GM04503 (cell line): ENCODE measurements around the gene SORD.

Experiments used
- DNase-seq: peaks from one replicate; pipeline ENCODE4 v3.0.0-alpha.2; 2012; ENCODE audit warnings: low read depth

Gene SORD

DNA sequence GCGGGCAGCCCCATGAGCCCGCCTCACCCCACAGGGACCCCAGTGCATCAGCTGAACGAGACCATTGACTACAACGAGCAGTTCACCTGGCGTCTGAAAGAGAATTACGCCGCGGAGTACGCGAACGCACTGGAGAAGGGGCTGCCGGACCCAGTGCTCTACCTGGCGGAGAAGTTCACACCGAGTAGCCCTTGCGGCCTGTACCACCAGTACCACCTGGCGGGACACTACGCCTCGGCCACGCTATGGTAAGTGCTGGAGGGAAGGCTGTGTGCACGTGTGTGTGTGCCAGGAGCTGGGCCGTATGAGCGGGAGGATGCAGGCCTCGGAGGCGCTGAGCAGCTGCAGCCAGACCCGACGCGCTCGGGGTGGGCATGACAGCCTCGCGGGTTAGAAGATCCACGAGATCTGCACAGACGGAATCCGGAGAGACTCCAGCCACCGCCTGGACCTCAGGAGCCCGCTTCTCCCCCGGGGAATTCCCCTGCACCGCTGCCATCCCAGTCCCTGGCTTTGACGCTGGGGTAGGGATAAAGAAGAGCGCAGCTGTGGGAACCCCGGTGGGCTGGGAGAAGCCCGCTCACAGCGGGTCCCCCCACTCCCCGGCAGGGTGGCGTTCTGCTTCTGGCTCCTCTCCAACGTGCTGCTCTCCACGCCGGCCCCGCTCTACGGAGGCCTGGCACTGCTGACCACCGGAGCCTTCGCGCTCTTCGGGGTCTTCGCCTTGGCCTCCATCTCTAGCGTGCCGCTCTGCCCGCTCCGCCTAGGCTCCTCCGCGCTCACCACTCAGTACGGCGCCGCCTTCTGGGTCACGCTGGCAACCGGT, 93.7 kb downstream of the SORD start:
- no peak for DNase-seq

- no peak for DNase-seq
These were observed 94.5 kb downstream of the SORD start for GRCh38 chr15:45117308-45118130.

DNA sequence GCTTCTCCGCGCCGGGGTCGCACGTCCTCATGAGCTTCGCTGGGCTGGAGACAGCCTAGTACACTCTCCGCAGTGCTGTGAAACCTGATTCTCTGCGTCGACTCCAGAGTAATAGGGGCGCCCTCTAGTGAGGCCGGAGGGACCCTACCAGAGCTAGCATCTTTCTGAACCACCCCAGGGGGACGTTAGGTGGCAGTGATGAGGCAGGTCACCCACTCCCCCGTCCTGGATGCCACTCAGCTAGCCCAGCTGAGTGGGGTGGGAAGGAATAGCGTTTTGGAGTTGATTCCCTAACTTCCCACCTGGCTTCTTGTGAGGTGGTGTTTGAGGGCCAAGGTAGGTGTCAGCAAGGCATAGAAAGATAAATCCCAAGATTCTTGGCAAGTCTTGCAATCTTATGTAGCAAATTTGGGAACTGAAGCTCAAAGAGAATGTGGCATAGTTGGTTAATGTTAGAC, 95.2 kb downstream of the SORD start:
- peak; percentile 30 for DNase-seq

GRCh38 chr15:45118996-45119395, 96.0 kb downstream of the SORD start:
- DNase-seq = no peak

DNA sequence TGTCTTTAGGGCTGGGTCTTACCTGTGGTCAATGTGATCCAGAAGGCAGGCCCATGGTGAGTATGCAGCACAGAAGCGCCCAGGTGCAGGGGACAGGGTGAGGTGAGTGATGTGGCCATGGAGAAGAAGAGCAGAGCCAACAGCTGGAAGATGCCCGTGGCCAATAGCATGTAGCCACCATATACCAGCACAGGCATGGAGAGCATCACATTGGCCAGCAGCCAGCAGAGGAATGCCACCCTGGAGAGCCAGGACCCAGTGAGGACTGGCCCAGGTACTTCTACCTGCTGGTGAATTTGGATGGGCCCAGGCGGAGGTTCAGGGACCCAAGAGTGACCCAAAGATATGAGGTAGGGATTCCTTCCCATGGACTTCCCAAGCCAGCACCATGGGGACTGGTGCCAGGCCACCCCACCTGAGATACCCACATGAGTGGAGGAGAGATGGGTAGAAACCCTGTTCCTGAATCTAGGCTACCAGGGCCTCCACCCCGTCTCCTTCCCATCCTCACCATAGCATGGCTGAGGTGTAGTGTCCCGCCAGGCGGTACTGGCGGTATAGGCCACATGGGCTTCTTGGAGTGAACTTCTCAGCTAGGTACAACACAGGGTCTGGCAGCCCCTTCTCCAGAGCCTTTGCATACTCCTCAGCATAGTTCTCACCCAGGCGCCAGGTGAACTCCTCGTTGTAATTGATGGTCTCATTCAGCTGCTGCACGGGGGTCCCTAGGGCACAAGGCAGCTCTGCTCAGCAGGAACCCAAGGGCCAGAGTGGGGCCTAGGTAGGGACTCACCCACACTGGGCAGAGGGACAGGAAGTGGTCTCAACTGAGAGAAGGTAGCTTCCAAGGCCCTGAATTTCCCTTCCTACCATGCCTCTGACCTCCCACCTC, 97.3 kb downstream of the SORD start:
- DNase-seq = no peak

DNA sequence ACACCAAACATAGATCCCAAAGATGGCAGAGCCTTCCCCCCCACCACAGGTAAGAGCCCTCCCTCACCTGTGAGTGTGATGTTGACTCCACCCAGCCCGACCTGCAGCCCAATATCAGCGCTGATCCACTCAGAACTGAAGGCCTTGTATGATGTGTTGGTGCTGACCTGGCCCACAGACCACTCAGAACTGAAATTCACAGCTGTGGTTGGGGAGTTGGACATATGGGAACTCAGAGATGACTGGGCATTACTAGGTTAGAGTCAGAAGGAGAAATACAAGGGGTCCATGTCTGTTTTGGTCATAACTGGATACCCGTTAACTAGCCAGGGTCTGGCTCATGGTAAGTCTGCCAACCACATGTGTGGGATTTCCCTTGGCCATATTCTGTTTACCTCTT, 98.0 kb downstream of the SORD start:
- DNase-seq = no peak

- peak; percentile 44 for DNase-seq
These were observed 98.9 kb downstream of the SORD start for GRCh38 chr15:45121706-45122417.

GRCh38 chr15:45122719-45123118, 99.7 kb downstream of the SORD start:
- no peak for DNase-seq

DNA sequence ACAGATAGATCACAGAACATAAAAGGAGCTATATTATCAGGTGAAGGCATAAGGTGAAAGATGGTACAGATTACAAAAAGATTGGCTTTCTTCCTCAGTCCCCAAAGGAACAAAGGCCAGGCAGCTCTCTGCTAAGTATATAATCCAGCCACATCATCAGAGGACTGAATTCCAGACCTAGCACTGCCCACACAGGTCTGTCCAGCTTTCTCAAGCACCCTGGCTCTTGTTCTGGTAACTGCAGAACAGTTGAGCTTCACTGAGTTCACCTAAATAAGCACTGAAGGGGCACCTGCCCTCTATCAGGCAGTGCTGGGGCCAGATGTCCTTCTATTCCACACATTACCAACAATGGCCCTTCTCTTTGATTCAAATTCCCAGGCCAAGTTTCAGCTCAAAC, 100.4 kb downstream of the SORD start:
- DNase-seq = no peak

DNA sequence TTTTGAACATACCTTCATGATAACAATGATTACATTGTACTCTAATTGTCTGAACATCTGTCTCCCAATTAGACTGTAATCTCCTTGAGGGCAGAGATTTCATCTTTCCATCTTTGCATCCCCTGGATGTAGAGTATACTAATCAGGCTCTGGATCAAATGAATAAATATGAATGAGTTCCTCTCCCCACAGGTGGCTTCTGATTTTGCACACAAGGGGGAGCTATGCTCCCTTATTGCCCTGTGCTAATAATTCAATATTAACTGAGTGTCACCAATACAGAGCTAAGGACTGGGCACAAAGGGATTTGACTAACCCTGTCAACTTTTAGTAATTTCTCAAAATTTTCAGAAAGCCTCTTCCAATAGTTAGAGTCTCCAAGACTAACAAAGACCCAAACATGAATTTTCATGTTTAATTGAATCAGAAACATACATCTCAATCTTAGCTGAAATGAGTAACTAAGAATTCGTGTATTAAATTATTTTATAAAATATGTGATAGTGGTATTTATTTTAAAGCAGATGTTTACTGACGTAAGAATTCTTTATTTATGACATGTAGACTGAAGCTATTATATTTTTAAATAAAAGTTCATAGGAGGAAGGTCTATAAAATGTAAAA, 103.7 kb downstream of the SORD start:
- DNase-seq = no peak
